Keratinocyte (primary cell): Measurements from ENCODE around the gene CREB3L2.

Source experiments
- CTCF ChIP-seq, 3 experiments: IDR thresholded peaks in 1 of 3; conservative IDR thresholded peaks in 1 of 3; optimal IDR thresholded peaks in 1 of 3; 2 replicates in 2 of 3; 3 replicates in 1 of 3; pipeline versions ENCODE3 to v1.5.1; 2011; ENCODE audit warnings: low read length in 3 of 3, mild to moderate bottlenecking in 3 of 3, moderate library complexity in 2 of 3, control low read depth in 1 of 3, inconsistent platforms in 1 of 3; ENCODE audit not compliant: insufficient read depth in 2 of 3; ENCODE audit errors: extremely low read depth in 1 of 3
- EZH2 ChIP-seq: IDR thresholded peaks from one replicate; pipeline ENCODE4 v1.6.1; 2012; ENCODE audit warnings: inconsistent platforms, mild to moderate bottlenecking, low read length, moderate library complexity

- TF ChIP-seq CTCF (optimal IDR thresholded peaks at IDR 0.05 in 1 of 3, IDR thresholded peaks at IDR 0.05 in 1 of 3, conservative IDR thresholded peaks at IDR 0.05 in 1 of 3; ENCODE audit: extremely low read depth in 1 of 3, insufficient read depth in 2 of 3, low read length in 3 of 3) (no peak), EZH2 (no peak)
These were observed 85.3 kb downstream of the CREB3L2 start for GRCh38 chr7:137916564-137916963.
